Measurements from ENCODE around the gene S1PR2.

- TF ChIP-seq POLR2AphosphoS5 (IDR thresholded peaks at IDR 0.05) (no peak), EP300 (IDR thresholded peaks at IDR 0.05) (no peak)
These were observed 15.4 kb upstream of the S1PR2 start for GRCh38 chr19:10246511-10246910.

Data from suprapubic skin (tissue), 4 donors.